NCI-H1417 treated with DMSO at 0.1 percent for 48 hours (cell line): ENCODE measurements around the gene SCLY.

Source experiments
- DNase-seq: peaks from one replicate; lab custom pipeline; 2025; lab: John Stamatoyannopoulos, UW

SCLY gene

GRCh38 chr2:238069877-238070276 lies 9.1 kb downstream of the SCLY start:
- DNase-seq, result no peak

DNA sequence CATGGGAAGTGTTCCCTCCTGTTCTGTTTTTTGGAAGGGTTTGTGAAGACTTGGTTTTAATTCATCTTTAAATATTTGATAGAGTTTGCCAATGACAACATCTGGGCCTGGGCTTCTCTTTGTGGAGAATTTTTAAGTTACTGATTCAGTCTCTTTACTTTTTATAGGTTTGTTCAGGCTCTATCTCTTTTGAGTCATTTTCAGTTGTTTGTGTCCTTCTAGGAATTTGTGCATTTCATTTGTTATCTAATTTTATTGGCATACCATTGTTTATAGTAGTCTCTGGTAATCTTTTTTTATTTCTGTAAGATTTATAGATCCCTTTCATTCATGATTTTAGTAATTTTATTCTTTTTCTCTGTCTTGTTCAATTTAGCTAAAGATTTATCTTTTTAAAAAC lies 14.6 kb downstream of the SCLY start:
- DNase-seq, result no peak

DNA sequence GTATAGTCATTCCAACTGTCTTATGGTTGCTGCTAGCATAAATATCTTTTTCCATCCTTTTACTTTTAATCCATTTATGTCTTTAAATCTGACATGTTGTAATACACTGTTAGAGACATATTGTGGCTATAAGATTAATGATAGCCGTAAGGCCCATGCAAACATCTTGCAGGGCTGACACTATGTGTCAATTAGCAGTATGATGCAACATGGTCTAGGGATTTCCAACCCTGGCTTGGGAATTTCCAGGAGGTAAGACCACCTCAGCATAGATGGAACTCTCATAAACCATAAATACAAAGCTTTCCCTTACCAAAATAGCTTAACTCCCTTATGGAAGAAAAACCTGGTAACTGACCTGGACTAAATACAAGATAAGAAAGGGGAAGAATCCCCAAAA lies 16.5 kb downstream of the SCLY start:
- DNase-seq, result no peak

DNA sequence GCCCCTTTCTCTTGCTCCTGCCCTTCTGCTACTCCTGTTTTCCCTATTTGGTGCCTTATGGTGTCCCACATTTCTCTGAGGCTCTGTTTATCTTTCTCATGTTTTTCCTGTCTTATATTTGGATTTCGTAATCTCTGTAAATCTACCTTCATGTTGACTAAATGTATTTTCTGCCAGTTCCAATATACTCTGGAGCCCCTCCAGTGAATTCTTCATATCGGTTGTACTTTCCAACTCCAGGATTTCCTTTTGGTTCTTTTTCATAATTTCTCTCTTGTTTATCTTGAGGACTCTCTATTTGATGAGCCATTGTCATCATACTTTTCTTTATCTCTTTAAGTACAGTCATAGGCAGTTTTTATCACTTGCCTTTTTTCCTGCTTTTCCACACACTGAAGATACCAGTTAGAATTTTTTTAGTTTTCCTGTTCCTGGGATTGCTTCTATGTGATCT lies 19.1 kb downstream of the SCLY start:
- no peak for DNase-seq

DNA sequence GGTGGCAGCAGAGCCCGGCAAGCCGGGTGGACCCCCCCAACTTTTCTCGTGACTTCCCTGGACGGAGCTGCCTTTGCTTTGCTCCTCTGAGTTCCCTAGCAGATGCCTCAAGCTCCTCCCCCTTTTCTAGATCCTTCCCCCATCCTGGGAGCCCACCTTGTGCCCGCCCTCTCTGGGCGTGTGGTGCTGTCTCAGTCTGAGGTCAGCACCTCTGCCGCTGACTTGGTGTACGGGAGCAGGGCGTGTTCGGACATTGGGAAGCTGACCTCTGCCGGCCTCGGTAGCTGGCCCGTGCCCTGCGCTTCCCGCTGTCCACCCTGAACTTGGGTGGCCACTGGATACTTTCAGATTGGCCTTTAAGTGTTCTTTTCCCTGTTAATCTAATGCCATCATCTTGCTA lies 19.7 kb downstream of the SCLY start:
- DNase-seq, result no peak

- DNase-seq, result no peak
Observed at GRCh38 chr2:238081150-238081549, 20.3 kb downstream of the SCLY start.

DNA sequence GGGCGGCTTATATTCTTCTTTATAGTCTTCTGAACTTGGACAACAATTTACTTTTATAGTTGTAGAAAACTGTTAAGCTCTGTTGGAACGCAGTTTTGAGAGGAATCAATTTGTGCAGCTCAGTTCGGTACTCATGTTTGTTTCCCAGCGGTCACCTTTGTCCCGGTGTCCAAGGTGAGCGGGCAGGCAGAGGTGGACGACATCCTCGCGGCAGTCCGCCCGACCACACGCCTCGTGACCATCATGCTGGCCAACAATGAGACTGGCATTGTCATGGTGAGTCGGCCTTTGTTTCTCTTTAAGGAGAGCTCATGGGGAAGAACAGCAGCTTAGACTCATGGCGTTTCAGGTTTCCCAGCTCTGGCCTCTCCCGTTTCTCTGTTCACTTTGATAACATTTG lies 20.8 kb downstream of the SCLY start:
- DNase-seq, result no peak

DNA sequence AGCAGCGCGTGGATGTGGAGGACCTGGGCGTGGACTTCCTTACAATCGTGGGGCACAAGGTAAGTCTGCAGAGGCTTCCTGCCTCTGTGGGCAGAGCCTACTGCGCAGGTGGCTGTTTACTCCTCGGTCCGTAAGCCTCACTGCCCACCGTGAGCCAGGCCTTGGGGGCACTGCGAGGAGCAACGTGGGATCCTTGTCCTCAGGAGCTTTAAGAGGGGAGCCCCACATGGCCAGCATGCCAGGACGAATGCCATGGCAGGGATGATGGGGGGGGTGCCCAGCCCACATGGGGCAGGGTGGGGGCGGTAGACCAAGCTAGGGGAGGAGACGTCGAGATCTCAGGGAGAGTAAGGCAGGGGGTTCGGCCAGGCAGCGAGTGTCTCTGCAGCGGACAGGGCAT lies 21.4 kb downstream of the SCLY start:
- no peak for DNase-seq

DNA sequence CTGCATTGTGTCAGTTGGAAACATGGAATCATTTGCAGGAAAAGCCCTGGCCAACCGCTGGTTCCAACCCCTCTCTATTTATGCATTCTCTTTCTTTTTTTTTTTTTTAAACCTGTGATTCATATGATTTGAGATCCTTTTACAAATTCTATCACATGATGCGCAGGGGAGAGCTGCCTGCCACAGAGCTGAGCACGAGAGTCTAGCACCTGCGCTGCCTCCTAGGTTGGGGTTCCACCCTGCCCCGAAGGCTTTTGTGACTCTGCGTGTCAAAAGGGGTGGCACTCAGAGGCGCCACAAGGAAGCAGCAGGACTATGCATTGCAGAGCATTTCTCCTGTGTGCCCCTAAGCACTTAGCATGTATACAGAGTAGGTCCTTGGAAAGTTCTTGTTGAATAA lies 22.0 kb downstream of the SCLY start:
- DNase-seq, result no peak

GRCh38 chr2:238083919-238084318 lies 23.1 kb downstream of the SCLY start:
- DNase-seq, result no peak

- no peak for DNase-seq
Observed at GRCh38 chr2:238084761-238085160, 24.0 kb downstream of the SCLY start.

GRCh38 chr2:238085899-238086298 lies 25.1 kb downstream of the SCLY start:
- no peak for DNase-seq

GRCh38 chr2:238087211-238087610 lies 26.4 kb downstream of the SCLY start:
- no peak for DNase-seq

GRCh38 chr2:238090887-238091286 lies 30.1 kb downstream of the SCLY start:
- DNase-seq, result no peak

DNA sequence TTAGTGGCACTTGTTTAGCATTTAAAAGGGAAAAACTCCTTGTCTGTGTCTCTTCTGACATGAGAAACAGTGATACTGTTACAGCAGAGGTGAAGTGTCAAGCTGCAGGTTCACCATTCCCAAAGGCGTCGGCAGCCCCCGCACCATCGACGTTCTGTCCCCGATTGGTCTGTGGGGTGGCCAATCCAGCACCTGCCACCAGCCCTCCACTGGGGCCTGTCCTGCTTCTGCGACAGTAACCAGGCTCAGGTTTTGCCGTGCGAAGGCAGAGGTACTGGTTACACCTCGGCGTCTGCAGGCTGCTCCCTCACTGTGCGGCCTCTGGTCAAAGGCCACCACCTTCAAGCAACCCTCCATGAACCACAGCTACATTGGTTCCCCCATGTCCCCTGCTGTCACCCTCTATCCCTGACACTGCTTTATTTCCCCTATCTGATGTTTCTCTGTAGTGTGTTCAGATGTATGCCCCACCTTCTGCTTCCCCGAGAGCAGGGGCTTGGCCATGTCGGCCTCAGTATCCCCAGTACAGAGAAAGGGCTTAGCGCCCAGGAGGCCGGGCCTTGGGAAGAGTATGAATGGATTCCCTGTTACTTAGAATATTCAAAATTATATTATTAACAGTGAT lies 30.7 kb downstream of the SCLY start:
- DNase-seq, result no peak

DNA sequence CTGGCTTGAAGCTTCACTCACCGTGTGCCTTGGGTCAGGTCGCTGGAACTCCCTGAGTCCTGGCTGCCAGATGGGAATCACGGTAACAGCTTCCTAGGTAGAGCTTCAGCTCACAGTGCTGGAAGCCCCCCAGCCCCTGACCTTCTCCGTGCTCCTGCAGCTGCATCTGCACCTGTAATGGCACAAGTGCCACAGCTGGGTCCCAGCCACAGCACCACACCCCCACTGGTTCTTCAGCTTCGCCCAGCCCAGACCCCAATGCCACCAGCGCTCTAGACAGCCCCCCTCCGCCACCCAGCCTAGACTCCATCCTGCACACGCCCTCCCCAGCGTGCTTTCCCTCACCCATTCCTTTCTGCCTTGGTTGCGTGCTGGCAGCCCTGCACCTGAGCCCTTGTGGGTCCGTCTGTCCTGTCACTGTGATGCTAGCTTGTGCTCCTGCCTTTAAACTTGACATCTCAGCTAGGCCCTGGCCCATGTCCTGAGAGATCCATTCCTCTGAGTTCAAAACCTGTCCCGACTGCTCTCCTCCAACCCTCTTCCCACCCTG lies 31.8 kb downstream of the SCLY start:
- no peak for DNase-seq

GRCh38 chr2:238093181-238094140 lies 32.7 kb downstream of the SCLY start:
- no peak for DNase-seq

DNA sequence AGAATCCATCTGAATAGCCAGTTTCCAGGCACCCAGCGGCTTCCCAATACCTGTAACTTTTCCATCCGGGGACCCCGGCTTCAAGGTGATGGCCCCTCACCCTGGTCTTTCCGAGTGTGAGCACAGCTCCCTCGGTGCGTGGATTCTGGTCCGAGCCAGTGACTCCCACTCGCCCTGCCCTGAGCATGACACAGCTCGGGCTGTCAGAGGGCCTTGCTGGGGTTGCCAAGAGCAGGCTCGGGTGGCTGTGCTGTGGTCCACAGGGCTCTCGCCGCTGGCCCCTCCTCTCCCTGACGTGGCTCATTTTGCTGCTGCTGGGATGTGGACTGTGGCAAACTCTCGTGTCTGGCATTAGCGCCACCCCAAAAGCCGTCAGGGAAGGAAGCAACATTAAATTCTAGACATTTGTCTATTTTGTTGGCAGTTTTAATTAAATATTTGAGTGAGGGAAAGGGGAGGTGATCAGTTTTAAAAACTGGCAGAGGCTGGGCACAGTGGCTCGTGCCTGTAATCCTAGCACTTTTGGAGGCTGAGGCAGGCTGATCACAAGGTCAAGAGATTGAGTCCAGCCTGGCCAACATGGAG lies 33.7 kb downstream of the SCLY start:
- DNase-seq, result no peak

DNA sequence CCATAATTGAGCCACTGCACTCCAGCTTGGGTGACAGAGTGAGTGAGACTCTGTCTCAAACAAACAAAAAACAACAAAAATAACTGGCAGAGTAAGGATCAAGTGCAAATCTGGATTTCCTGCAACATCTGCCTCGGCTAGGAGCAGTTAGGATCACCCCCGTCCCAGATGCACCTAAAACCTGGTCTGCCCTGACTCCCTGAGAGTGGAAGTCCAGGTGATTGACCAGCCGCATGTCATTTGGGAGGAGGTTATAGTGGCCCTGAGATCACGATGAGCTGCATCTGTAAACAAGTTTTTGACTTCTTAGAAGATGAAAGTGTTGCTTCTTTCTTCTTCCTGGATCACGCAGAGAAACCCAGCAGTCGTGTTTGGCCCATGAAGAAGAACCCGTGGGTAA lies 34.3 kb downstream of the SCLY start:
- DNase-seq, result no peak

- no peak for DNase-seq
Observed at GRCh38 chr2:238096311-238097011, 35.7 kb downstream of the SCLY start.

DNA sequence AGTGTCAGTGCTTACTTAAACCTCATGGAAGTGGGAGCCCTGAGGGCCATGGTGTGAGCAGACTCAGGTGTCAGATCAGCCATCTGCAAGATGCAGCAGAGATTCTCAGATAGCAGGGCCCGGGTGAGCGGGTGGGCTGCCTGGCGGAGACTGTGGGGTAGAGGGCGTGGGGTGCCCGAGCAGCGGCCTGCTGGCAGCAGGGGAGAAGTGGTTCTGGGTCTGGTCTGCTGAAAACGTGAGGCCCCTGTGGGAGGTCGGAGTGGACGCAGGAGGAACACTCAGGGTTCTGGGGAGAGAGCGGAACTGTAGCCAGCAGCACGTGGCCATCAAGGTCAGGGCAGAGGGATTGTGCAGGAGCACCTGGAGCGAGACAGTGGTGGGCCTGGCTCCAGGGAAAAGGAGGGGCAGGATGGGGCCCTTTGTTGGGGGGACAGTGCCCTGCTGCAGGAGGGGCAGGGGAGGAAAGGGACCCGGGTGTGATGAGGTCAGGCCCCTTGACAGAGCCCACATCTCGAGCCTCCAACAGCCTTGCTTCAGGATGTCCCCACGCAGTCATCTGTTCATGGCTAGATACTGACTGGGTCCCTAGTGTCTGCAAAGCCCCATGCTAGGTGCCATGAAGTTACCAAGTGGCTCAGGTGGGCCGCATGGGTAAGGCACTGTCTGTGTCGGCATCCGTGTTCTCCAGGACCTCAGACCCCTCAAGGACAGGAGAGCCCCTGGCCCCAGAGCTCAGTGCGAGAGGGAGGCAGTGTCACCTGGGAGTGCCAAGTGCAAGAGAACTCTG lies 36.6 kb downstream of the SCLY start:
- no peak for DNase-seq
